PC-3 (cell line): Measurements from ENCODE around the gene EEF1A2. TPM values are rescaled to one million over a fixed set of nuclear protein-coding genes. Genes with fewer than 3 reads are reported as not detected.
A peak's percentile ranks its signal among the peaks of the same experiment; 100 is the strongest.

Experiments used
- ATAC-seq: fragments of 200-7000 bp; cut with Tn5 transposase; 2 replicates; pipeline ENCODE4 v1.9.1; 2020; ENCODE audit warnings: mild to moderate bottlenecking, moderate library complexity
- BruUV-seq: library from RNA; stranded (reverse); fragments of 400-500 nt; replicated peaks from 2 replicates; lab custom pipeline; 2021; lab: Mats Ljungman, UMichigan
- CTCF ChIA-PET: fragments of 300-600 bp; sonication (Branson Sonifier 250); formaldehyde crosslinking; loops from one replicate; lab custom pipeline; 2022; ENCODE audit warnings: antibody characterized with exemption; lab: Charles Lee
- POLR2A ChIA-PET: fragments of 300-600 bp; sonication (Branson Sonifier 250); formaldehyde crosslinking; loops from one replicate; lab custom pipeline; 2022; ENCODE audit warnings: antibody characterized with exemption; ENCODE audit not compliant: unreplicated experiment; lab: Charles Lee
- DNase-seq: peaks from one replicate; pipeline ENCODE4 v3.0.0-alpha.2; 2015
- H2AFZ ChIP-seq: fragments of 300-600 bp; sonication (generic); 2 replicates; pipeline ENCODE4 v1.6.0; 2016; ENCODE audit warnings: antibody characterized with exemption, low read length
- H3F3A ChIP-seq: fragments of 300-600 bp; sonication (generic); one replicate; pipeline ENCODE4 v1.6.0; 2017; ENCODE audit warnings: antibody characterized with exemption, low read length, control low read depth, mild to moderate bottlenecking; ENCODE audit not compliant: unreplicated experiment
- H3K27ac ChIP-seq: fragments of 300-600 bp; sonication (generic); 2 replicates; pipeline ENCODE4 v1.5.1; 2016; ENCODE audit warnings: mild to moderate bottlenecking, low read length
- H3K27me3 ChIP-seq: fragments of 300-600 bp; sonication (generic); 2 replicates; pipeline ENCODE4 v1.6.1; 2016; ENCODE audit warnings: low read length, mixed read lengths
- H3K36me3 ChIP-seq: fragments of 300-600 bp; sonication (generic); 2 replicates; pipeline ENCODE4 v1.6.1; 2016; ENCODE audit warnings: low read depth, mixed run types, low read length, mixed read lengths
- H3K4me1 ChIP-seq: fragments of 300-600 bp; sonication (generic); 2 replicates; pipeline ENCODE4 v1.5.1; 2016; ENCODE audit warnings: low read length; ENCODE audit not compliant: insufficient read depth
- H3K4me2 ChIP-seq: fragments of 300-600 bp; sonication (generic); 2 replicates; pipeline ENCODE4 v1.6.0; 2016; ENCODE audit warnings: low read length
- H3K4me3 ChIP-seq: fragments of 300-600 bp; sonication (generic); 2 replicates; pipeline ENCODE4 v1.5.1; 2016; ENCODE audit warnings: mild to moderate bottlenecking, low read length, mixed read lengths
- H3K79me2 ChIP-seq: fragments of 300-600 bp; sonication (generic); 2 replicates; pipeline ENCODE4 v1.6.1; 2017; ENCODE audit warnings: low read length, mixed read lengths
- H3K9ac ChIP-seq: fragments of 300-600 bp; sonication (generic); 2 replicates; pipeline ENCODE4 v1.6.0; 2016; ENCODE audit warnings: mild to moderate bottlenecking, low read length
- H3K9me2 ChIP-seq: fragments of 300-600 bp; sonication (generic); replicated peaks from 2 replicates; pipeline ENCODE4 v1.6.1; 2016; ENCODE audit warnings: mixed run types, low read length, mixed read lengths
- H3K9me3 ChIP-seq: fragments of 300-600 bp; sonication (generic); 2 replicates; pipeline ENCODE4 v1.6.1; 2016; ENCODE audit warnings: low read length, mixed read lengths
- H4K20me1 ChIP-seq: fragments of 300-600 bp; sonication (generic); 2 replicates; pipeline ENCODE4 v1.6.1; 2016; ENCODE audit warnings: low read length, mixed read lengths
- EZH2 ChIP-seq: fragments of 300-600 bp; sonication (generic); IDR thresholded peaks from one replicate; pipeline ENCODE4 v1.6.1; 2017; ENCODE audit warnings: antibody characterized with exemption, mild to moderate bottlenecking, low read length; ENCODE audit not compliant: unreplicated experiment
- EZH2phosphoT487 ChIP-seq: fragments of 300-600 bp; sonication (generic); IDR thresholded peaks from 2 replicates; pipeline ENCODE4 v1.6.1; 2018; ENCODE audit warnings: mild to moderate bottlenecking, antibody characterized with exemption, low read length, borderline replicate concordance
- intact Hi-C: fragments of 100-400 bp; cut with micrococcal nuclease; formaldehyde crosslinking; loops from 2 replicates; pipeline ENCODE4 v1.9.0; 2023
- total RNA-seq: library from RNA; depleted of rRNA; stranded (reverse); fragments of >200 nt; gene quantifications from 2 replicates; pipeline ENCODE4 v1.2.3, GENCODE V29; 2014
- TF ChIP-seq, protein P1 (sequence below): fragments of 300-600 bp; sonication (generic); conservative IDR thresholded peaks from 2 replicates; pipeline ENCODE4 v1.5.1; 2017; ENCODE audit warnings: antibody characterized with exemption, low read depth, mild to moderate bottlenecking, low read length

Gene EEF1A2
- total RNA-seq, 1 experiment from 2014 or later = 463 TPM

GRCh38 chr20:63444548-63444947 is 54.3 kb downstream of the EEF1A2 start:
- H3K9ac ChIP-seq = no peak overlapping the region
- no peak for ATAC-seq
- BruUV-seq = no TSS peak

GRCh38 chr20:63443606-63444395 is 55.1 kb downstream of the EEF1A2 start:
- no peak for DNase-seq
- ChIA-PET POLR2A (no interaction called here), CTCF (no interaction called here)
- H3K9me2 ChIP-seq = no peaks in the 10 kb centered on the region
- ATAC-seq = no peak
- H4K20me1 ChIP-seq = no peaks in the 10 kb centered on the region
- H3K9ac ChIP-seq = no peak overlapping the region
- H3K4me1 ChIP-seq = no peaks in the 10 kb centered on the region
- intact Hi-C loops = no loop called here
- H3K4me2 ChIP-seq = no peak overlapping the region
- BruUV-seq = no TSS peak
- H3K4me3 ChIP-seq = no peak overlapping the region
- no peaks in the 10 kb centered on the region for H3F3A ChIP-seq
- no peaks in the 10 kb centered on the region for H3K79me2 ChIP-seq
- H2AFZ ChIP-seq = no peak overlapping the region
- no peaks in the 10 kb centered on the region for H3K9me3 ChIP-seq
- TF ChIP-seq, protein P1, sequence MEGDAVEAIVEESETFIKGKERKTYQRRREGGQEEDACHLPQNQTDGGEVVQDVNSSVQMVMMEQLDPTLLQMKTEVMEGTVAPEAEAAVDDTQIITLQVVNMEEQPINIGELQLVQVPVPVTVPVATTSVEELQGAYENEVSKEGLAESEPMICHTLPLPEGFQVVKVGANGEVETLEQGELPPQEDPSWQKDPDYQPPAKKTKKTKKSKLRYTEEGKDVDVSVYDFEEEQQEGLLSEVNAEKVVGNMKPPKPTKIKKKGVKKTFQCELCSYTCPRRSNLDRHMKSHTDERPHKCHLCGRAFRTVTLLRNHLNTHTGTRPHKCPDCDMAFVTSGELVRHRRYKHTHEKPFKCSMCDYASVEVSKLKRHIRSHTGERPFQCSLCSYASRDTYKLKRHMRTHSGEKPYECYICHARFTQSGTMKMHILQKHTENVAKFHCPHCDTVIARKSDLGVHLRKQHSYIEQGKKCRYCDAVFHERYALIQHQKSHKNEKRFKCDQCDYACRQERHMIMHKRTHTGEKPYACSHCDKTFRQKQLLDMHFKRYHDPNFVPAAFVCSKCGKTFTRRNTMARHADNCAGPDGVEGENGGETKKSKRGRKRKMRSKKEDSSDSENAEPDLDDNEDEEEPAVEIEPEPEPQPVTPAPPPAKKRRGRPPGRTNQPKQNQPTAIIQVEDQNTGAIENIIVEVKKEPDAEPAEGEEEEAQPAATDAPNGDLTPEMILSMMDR = no peak
- TF ChIP-seq EZH2 (no peak), EZH2phosphoT487 (no peak)
- H3K27me3 ChIP-seq = 0 out of 2 replicates have a peak, but pooled peaks cover 10% of the 10 kb centered on the region
- no peaks in the 10 kb centered on the region for H3K36me3 ChIP-seq
- H3K27ac ChIP-seq = no peak overlapping the region

More at GRCh38 chr20:63444548-63444947, 54.3 kb downstream of the EEF1A2 start:
- POLR2A ChIA-PET = no interaction called here
- H3K79me2 ChIP-seq = no peaks in the 10 kb centered on the region
- no peaks in the 10 kb centered on the region for H3K4me1 ChIP-seq
- no peak overlapping the region for H2AFZ ChIP-seq
- no peaks in the 10 kb centered on the region for H3K36me3 ChIP-seq
- no peak overlapping the region for H3K4me2 ChIP-seq
- intact Hi-C loops = no loop called here
- H3K9me3 ChIP-seq = no peaks in the 10 kb centered on the region
- H3K4me3 ChIP-seq = no peak overlapping the region
- H3F3A ChIP-seq = no peaks in the 10 kb centered on the region
- H3K27ac ChIP-seq = no peak overlapping the region
- DNase-seq = no peak
- no peaks in the 10 kb centered on the region for H4K20me1 ChIP-seq
- CTCF ChIA-PET = no interaction called here
- 0 out of 2 replicates have a peak, but pooled peaks cover 10% of the 10 kb centered on the region for H3K27me3 ChIP-seq
- TF ChIP-seq, protein P1 = no peak
- no peak for TF ChIP-seq EZH2
- no peak for TF ChIP-seq EZH2phosphoT487
- no peaks in the 10 kb centered on the region for H3K9me2 ChIP-seq

GRCh38 chr20:63442100-63442493 is 56.8 kb downstream of the EEF1A2 start:
- Histone ChIP-seq H3F3A (no peaks in the 10 kb centered on the region), H3K9me2 (no peaks in the 10 kb centered on the region), H2AFZ (no peak overlapping the region), H3K9me3 (no peaks in the 10 kb centered on the region), H3K4me3 (no peak overlapping the region), H3K27ac (no peak overlapping the region), H4K20me1 (no peaks in the 10 kb centered on the region), H3K9ac (no peak overlapping the region), H3K27me3 (no peaks in the 10 kb centered on the region), H3K4me1 (no peaks in the 10 kb centered on the region), H3K36me3 (no peaks in the 10 kb centered on the region), H3K79me2 (no peaks in the 10 kb centered on the region), H3K4me2 (no peak overlapping the region)
- ChIA-PET POLR2A (interaction anchor here (1.0 kb wide), 1 partner anchor 78 kb away, joined by 12 read pairs; no protein-coding TSS in a partner anchor), CTCF (interaction anchor here (0.6 to 0.7 kb wide), 2 partner anchors 11 to 96 kb away, joined by 3 to 4 read pairs; no protein-coding TSS in a partner anchor)
- no peak for TF ChIP-seq EZH2phosphoT487
- TF ChIP-seq, protein P1 = peak; percentile 64
- intact Hi-C loops = loop anchor here (1.0 kb wide), 1 partner anchor 78 kb away; the partner anchor contains the start of gene PPDPF
- BruUV-seq = no TSS peak
- DNase-seq (peak; percentile 73), ATAC-seq (peak; percentile 95)
